GM10847 (cell line): ENCODE data around the gene POLR3F.

Experiments
- POLR2A ChIP-seq: IDR thresholded peaks from 2 replicates; pipeline ENCODE4 v1.6.1; 2011; ENCODE audit not compliant: insufficient read length; ENCODE audit errors: extremely low read depth

Gene POLR3F

DNA sequence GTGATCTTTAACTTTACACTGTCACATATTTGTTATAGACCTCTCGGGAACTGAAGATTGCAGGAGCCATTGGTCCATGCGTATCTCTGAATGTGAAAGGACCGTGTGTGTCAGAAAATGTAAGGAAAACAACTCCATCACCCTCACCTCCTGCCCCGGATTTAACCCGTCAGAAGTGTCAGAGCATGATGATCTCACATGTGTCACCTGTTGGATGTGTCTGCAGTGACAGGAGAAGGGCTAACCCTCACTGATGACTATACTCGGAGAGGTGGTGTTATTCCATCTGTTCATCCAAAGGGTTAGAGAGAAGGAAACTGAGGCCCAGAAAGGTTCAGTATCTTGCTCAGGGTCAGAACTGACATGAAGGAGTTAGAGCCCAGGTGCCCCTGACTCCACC is 65.4 kb downstream of the POLR3F start:
- TF ChIP-seq POLR2A = no peak

DNA sequence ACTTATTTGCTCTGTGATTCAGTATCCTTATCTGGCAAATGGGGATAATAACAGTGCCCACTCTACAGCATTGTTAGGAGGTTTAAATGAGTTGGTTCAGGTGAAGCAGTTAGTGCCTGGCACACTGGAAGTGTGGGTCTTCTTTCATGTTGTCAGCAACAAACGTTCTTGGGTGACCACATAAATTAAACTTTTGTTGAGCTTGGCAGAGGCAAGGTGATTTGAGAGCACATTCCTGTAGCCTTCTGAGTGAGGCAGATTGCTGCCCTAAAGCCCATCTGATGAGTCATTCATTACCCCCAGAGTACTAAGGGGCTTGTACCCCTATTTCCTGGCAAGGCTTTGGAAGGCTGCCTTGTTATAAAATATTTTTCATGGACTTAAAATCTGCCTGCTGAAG is 66.3 kb downstream of the POLR3F start:
- no peak for TF ChIP-seq POLR2A

DNA sequence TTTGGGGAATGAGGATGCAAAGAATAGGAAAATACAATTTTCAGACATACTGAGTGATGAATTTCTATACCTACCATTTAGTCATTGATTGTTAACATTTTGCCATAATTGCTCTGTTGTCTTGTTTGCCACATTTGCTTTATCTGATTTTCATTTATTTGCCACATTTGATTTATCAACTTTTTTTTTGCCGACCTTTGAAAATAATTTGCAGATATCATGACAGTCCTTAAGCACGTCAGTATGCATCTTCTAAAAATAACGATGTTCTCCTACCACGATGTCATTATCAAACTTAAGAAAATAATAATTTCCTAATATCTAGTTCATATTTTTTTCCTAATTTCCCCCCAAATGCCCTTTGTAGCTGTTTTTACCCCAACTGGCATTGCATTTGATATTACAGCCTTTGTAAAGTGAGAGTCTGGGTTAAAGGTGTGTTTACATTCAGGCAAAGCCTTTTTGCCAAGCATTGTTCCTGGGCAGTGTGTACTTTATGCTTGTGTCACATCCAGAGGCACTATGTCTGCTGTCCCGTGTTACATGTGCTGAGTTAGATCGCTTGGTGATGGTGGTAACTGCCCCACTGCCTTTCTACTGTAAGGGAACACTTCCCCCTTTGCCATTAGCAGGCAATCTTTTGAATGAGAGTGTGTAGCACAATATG is 66.9 kb downstream of the POLR3F start:
- TF ChIP-seq POLR2A = no peak
